GM21529 (cell line): ENCODE measurements around the gene THRAP3.
"Not testable (repeated sequence)": the region's sequence is repeated elsewhere in the genome, so short reads cannot be mapped to it uniquely, and the experiment has no call there.

Experiments used
- ATAC-seq: cut with Tn5 transposase; IDR thresholded peaks from one replicate; pipeline ENCODE4 v1.9.1; 2021; ENCODE audit not compliant: unreplicated experiment

Gene THRAP3, protein sequence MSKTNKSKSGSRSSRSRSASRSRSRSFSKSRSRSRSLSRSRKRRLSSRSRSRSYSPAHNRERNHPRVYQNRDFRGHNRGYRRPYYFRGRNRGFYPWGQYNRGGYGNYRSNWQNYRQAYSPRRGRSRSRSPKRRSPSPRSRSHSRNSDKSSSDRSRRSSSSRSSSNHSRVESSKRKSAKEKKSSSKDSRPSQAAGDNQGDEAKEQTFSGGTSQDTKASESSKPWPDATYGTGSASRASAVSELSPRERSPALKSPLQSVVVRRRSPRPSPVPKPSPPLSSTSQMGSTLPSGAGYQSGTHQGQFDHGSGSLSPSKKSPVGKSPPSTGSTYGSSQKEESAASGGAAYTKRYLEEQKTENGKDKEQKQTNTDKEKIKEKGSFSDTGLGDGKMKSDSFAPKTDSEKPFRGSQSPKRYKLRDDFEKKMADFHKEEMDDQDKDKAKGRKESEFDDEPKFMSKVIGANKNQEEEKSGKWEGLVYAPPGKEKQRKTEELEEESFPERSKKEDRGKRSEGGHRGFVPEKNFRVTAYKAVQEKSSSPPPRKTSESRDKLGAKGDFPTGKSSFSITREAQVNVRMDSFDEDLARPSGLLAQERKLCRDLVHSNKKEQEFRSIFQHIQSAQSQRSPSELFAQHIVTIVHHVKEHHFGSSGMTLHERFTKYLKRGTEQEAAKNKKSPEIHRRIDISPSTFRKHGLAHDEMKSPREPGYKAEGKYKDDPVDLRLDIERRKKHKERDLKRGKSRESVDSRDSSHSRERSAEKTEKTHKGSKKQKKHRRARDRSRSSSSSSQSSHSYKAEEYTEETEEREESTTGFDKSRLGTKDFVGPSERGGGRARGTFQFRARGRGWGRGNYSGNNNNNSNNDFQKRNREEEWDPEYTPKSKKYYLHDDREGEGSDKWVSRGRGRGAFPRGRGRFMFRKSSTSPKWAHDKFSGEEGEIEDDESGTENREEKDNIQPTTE

DNA sequence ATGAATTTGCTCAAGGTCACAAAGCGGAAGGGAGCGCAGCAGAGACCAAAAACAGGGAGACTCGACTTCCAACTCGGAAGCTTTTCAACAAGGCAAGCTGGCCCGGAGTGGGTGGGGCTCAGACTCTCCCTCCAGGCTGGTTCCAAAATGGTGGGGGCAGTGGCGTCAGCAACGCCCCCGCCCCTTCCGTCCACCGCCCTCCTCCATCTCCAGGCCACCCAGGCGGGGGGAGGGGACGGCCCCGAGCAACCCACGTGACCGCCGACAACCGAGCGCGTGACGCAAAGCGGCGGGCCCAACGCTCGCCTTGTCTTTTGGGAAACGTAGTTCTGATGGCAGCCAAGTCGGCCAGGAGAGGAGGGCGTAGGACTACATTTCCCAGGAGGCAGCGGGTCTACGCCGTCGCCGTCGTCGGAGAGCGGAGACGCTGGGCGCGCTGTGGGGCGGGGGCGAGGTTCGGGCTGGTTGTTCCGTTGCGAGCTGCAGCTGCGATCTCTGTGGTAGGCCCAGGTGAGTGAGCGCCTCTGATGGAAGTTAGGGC, at the start of gene THRAP3:
Gene THRAP3, plus strand, starts transcription at position 448 of the 541 bp plus-strand sequence. CDS start 58,121 bp downstream, outside the sequence.
- peak; percentile 91 for ATAC-seq

DNA sequence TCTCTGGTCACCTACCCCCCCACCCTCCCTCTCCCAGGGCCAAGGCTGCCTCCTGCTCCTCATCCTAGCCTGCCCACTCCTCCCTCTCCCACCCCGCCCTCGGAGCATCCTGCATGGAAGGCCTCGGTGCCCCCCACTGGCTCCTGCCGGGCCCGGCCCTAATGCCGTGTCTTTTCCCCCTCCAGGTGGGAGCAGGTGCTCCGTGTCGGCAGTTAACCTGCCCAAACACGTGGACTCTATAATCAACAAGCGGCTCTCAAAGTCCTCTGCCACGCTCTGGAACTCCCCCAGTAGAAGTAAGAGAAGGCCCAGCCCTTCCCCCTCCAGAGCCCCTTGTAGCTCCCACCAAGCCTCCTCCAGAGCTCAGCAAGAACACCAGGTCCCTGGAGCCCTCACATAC, 49.5 kb upstream of the THRAP3 start:
- no peak for ATAC-seq

DNA sequence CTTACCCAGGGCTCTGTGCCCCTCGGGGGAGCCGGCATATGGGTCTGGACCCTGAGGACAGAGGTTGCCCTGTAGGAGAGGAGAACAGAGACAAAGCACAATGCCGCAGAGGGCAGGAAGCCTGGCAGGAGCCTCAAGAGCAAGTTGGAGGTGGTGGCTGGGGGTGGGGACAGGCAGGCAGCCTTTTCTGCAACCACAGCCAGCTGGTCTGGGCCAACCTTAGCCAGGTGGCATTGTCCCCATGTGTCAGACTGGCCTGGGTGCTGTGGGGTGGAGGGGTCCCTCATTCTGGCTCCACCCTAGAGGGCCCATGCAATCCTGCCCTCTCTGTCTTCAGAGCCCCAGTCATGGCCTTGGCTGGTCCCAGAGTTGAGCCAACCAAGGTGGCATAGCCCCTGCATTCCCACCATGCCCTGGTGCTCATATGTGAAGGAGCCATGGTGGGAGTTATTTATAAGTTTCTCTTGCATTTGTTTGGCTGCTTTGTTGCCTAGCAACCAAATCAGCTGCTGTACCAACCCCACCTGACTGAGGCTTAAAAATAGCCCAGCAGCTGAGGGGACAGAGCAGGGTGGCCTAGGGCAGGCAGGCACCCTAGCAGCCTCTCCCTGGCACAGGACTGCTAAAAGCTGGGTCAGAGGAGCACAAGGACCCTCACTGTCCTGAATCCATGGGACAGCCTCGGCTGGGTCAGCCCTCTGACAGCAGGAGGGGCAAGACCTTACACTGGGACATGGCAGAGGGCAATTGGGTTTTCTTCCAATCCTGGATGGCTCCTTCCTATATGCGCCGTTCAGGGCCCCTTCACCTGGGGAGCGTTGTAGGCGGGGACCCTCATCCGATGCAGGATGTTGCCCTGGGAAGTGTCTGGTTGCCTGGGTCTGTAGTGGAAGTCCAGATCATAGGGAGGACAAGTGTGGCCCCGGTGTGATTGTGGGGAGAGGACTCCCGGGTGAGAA, 48.8 kb upstream of the THRAP3 start:
- ATAC-seq = no peak

DNA sequence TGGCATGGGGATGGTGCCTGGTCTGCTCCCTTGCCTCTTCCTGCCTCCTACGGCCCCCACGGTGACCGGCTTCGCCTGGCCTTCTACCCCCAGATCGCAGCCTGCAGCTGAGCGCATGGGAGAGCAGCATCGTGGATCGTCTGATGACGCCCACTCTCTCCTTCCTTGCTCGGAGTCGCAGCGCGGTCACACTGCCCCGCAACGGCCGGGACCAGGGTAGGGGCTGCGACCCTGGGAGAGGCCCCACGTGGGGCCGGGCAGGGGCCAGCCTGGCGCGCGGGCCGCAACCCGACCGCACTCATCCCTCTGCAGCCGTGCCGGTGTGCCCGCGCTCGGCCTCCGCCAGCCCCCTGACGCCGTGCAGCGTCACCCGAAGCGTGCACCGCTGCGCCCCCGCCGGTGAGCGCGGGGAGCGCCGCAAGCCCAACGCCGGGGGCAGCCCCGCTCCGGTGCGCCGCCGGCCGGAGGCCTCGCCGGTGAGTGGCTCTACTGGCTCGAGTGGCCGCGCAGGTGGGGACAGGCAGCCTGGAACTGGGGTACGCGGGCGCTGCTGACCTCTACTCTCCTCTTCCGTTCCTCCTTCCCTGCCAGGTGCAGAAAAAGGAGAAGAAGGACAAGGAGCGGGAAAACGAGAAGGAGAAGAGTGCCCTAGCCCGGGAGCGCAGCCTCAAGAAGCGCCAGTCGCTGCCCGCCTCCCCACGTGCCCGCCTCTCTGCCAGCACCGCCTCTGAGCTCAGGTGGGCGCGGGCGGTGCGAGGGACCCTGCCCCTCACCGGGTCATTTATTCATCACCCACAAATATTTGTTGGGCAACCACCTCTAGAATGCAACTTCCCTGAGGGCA, 47.9 kb upstream of the THRAP3 start:
- no peak for ATAC-seq

DNA sequence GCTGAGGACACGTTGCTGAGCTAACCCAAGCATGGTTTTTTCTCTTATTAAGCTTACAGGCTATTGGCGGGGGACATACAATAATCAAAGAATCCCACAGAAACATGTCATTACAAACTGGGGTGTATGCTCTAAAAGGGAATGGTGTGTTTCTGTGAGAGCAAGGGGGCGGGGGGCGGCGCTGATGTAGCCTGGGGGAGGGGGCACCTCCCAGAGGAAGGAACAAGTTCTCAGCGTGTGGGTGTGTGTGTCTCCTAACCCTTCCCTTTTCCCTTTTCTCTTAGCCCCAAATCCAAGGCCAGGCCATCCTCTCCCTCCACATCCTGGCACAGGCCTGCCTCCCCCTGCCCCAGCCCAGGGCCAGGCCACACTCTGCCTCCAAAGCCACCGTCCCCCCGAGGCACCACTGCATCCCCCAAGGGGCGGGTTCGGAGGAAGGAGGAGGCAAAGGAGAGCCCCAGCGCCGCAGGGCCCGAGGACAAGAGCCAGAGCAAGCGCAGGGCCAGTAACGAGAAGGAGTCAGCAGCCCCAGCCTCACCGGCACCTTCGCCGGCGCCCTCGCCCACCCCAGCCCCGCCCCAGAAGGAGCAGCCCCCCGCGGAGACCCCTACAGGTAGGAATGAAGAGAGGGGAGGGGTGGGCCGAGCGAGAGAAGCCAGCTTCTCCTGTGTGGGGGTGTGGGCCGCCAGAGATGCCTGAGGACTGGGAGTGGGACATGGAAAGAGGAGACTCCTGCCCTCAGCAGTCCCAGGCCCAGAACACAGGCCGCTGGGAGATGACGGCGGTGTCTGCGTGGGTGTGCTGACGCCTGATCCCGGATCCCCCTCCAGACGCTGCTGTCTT, 46.4 kb upstream of the THRAP3 start:
- ATAC-seq = no peak

DNA sequence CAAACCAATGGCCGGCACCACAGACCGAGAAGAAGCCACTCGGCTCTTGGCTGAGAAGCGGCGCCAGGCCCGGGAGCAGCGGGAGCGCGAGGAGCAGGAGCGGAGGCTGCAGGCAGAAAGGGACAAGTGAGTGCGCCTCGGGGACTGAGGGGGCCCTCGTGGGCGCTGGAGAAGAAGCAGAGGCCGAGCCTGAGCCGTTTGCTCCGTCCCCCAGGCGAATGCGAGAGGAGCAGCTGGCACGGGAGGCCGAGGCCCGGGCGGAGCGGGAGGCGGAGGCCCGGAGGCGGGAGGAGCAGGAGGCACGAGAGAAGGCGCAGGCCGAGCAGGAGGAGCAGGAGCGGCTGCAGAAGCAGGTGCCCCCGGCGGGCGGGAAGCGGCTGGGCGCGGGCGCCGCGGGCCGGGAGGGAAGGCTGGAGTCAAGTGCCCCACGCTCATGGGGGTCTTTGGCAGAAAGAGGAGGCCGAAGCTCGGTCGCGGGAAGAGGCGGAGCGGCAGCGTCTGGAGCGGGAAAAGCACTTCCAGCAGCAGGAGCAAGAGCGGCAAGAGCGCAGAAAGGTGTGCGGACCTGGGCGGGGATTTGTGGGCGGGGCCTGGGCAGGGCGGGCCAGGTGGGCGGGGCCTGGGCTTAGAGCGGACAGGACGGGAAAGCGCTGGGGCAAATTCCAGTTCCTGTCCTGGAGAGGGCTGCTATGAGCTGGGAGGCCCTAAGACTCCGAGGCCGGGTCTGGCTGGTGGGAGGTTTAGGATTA, 45.6 kb upstream of the THRAP3 start:
- ATAC-seq = no peak

DNA sequence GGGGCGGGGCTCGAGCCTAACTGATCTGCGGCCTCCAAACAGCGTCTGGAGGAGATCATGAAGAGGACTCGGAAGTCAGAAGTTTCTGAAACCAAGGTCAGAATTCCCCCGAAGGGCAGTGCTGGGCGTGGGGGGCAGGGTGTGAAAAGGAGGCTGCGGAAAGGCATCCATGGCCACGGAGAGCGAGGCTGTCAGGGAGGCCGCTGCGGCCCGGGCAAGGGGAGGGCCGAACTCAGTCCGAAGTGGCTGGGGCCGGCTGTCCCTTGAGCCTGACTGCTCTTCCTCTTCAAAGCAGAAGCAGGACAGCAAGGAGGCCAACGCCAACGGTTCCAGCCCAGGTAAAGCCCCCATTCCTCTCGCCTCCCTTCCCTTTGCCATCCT, 45.0 kb upstream of the THRAP3 start:
- ATAC-seq = no peak

DNA sequence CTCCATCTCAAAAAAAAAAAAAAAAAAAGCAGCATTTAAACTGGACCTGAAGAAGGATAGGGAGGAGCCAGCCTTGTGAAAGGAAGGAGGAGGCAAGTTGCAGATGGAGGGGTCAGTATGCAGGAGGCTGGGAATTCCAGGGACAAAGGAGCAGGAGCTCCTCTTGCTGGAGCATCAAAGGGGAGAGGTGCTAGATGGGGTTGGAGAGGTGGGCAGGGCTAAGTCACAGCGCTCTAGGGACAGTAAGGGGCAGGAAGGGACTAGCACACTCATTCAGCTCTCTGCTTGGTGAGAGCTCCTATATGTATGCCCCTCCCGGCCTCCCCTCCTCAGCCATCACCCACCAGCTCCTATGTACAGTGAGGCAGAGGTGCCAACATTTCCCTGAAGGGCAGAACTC, 41.5 kb upstream of the THRAP3 start:
- ATAC-seq = no peak

DNA sequence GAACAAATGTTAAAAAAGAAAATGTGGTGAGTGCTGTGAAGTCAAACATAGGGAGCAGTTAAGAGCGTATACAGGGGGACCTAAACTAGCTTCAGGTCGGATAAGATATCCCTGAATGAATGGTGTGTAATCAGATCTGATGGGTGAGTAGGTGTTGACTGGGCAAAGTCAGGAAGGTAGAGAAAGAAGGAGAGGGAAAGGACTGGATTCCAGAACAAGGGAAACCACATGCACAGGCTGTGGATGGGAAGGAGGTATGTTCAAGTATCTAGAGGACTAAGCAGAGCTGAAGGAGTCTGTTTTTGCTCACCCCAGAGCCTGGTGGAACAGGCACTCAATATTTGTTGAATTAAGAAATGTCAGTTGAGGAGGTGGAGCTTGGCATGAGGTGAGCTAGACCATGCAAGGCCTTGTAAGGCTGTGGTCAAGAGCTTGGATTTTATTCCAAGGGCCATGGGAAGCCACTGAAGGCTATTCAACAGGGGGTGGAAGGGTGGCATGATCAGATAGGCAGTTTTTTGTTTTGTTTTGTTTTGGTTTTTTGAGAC, 40.9 kb upstream of the THRAP3 start:
- no peak for ATAC-seq

DNA sequence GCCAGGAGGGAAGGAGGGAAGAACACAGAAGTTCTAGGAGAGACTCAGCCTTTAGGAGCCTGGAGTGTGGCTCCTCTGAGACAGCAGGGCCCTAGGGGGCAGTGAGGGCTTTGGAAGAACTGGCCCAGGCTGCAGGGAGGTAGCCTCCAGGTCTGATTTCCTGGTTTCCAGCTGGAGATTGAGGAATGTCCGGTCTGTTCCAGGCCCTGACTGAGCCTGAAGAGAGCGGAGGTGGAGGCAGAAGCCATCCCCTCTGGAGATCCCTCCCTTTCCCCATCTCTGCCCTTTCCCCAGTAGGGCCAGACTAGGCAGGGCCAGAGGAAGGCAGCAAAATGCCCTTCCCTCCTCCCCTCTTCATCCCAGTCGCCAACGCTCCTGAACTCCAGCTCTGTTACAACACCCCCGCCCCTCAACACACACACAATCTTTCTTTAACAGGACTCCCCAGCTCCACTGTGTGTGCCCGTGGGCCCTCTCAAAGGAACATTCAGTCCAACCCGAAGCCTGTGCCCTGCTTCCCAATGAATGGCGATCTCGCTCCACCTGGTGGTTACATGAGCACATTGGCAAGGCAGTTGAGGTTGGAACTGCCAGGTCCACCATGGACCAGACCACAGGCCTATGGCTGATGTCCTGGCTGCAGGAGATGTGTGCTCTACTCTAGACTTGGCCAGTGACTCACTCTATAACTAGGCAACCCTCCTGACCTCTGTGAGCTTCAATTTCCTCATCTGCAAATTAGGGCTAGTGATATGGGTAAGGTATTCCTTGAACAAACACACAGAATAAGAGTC, 36.2 kb upstream of the THRAP3 start:
- peak; percentile 81 for ATAC-seq

DNA sequence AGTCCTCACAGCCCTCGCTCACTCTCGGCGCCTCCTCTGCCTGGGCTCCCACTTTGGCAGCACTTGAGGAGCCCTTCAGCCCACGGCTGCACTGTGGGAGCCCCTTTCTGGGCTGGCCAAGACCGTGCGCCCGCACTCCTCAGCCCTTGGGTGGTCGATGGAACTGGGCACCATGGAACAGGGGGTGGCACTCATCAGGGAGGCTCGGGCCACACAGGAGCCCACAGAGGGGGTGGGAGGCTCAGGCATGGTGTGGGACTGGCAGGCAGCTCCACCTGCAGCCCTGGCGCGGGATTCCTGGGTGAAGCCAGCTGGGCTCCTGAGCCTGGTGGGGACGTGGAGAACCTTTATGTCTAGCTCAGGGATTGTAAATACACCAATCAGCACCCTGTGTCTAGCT, 27.4 kb upstream of the THRAP3 start:
- ATAC-seq = not testable (repeated sequence)

DNA sequence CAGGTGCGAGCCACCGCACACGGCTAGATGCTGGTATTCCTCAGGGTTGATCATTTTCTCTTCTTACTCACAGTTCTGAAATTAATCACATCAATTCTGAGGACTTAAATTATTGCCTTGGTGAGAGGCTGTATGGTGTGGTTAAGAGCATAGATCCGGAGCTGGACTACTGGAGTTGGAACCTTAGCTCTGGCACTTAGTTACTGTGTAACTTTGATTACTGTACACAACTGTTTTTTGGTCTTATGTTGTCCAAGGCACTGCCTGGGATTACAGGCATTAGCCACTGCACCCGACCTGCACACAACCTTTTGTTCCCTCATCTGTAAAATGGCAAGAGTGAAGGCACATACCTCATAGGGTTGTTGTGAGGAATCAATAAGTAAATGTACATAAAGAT, 25.6 kb upstream of the THRAP3 start:
- no peak for ATAC-seq

DNA sequence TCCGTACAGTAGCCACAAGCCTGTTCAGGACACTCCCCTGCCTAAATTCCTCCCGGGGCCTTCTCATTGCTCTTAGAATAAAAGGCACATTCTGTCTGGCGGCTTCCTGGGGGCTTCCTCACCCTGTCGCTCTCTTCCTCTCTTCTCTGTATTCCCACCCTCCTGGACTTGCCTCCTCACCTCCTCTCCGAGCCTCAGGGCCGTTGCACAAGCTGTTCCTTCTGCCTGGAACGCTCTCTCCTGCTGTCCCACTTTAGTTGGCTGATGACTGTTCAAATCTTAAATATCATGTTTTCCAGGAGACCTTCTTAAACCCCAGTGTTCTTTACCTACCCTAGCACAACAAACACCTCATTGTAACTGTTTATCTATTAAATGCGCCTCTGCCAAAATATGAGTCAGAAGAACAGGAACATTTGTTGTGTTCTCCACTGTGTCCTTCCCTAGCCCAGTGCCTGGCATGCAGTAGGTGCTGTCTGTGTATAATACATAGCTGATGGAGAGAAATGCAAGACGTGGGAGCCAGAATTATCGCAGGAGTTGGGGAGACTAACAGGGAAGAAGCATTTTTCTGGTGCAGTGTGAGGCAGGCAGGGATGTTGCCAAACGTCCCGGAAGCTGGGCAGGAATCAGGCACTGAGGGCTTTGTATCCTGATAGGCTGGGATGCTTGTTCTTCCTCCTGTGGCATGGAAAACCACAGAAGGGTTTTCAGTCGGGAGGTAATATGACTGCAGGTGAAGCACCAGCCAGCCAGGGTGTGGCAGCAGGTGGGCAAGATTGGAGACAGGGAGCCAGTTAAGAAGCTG, 24.1 kb upstream of the THRAP3 start:
- no peak for ATAC-seq

DNA sequence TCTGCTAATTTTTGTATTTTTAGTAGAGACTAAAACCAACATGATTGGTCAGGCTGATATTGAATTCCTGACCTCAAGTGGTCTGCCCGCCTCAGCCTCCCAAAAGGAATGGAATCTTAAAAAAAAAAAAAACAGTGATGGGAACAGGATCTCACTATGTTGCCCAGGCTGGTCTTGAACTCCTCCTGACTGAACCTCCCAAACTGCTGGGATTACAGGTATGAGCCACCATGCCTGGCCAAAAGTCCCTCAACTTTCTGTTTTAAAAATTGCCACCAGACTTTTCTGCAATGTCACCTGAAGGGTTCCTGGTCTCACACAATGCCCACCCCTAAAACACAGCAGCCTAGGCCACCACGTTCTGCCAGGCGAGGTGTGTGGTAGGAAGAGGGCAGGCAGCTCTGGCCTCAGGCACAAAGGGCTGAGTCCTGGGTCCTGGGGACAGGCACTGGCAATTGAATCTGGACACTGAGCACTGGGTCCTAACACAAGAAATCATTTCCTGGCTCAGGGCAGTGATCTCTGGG, 21.2 kb upstream of the THRAP3 start:
- no peak for ATAC-seq

DNA sequence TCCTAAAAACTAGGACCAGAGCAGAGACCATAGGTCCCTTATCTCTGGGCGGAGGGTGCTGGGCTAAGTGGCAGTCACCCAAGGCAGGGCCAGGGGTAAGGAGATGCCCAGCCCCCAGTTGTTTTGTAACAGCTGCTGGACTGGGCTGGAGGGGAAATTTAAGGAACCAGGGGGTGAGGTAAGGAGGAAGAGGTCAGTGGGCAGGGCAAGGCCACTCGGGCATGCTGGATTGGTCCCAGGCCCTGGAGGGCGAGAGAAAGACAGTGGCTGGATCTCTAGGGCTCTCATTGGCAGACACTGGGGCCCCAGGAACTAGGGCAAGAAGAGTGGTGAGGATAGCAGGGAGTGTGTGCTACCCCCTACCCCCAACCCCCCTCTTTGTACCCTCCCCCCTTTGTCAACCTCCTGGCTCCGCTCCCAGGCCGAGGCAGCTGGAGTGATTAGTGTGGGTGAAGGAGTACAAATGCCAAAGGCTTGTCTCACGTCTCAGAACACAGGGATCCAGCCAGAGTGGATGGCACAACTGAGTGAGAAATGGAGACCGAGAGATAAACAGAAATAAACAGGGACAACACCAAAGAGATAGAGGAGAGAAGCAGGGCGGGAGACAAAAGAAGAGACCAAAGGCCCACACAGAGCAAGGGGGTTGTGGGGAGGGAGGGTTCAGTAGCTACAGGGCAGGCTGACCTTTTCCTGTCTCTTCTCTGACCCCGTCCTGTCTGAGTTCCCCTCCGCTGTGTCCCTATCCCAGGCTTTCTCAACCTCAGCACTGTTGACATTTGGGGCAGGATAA, 20.5 kb upstream of the THRAP3 start:
- no peak for ATAC-seq
